T47D (cell line): Measurements from ENCODE around the gene CALY.

Source experiments
- DNase-seq, 2 experiments: peaks; one replicate each; pipeline versions ENCODE4 v3.0.0 to v3.0.0-alpha.2; 2011 to 2012; ENCODE audit warnings: low read depth in 1 of 2, low spot score in 1 of 2
- JUND ChIP-seq: IDR thresholded peaks from 2 replicates; pipeline ENCODE4 v1.6.1; 2012; ENCODE audit warnings: low read depth
- in situ Hi-C: cut with HindIII; loops from 2 replicates; pipeline ENCODE4 v1.10.0; 2016; ENCODE audit warnings: low sequenced_read_pairs, low pct_unique_long_range_greater_than_20kb

The CALY gene

GRCh38 chr10:133361773-133362441, 25.2 kb upstream of the CALY start:
- in situ Hi-C loops = no loop called here
- DNase-seq = no peak
- no peak for TF ChIP-seq JUND

DNA sequence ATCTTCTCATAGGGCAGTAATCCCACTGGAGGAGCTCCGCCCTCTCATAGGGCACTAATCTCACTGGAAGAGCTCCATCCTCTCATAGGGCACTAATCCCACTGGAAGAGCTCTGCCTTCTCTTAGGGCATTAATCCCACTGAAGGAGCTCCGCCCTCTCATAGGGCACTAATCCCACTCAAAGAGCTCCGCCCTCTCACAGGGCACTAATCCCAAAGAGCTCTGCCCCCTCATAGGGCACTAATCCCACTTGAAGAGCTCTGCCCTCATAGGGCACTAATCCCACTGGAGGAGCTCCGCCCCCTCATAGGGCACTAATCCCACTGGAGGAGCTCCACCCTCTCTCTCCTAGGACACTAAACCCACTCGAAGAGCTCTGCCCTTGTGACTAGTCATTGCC, 24.5 kb upstream of the CALY start:
- TF ChIP-seq JUND = no peak
- in situ Hi-C loops = no loop called here
- no peak for DNase-seq

- TF ChIP-seq JUND = no peak
- DNase-seq = no peak
- in situ Hi-C loops = no loop called here
Observed at GRCh38 chr10:133359972-133360610, 23.4 kb upstream of the CALY start.

DNA sequence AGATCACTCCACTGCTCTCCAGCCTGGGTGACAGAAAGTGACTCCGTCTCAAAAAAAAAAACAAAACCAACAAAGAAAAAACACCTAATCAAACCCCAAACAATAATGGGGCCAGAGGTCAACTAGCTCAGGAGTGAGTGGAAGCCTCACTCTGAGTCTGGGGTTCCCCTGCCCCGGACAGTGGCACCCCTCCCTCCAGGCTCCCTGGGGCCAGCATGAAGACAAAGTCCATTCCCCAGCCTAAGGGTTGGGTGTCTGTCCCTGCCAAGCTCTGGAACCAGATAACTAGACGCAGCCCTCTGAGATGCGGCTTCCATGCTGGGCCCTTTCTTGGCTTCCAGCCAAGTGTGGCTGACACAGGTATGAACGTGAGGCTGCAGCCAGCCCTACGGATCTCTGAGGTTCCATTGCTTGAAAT, 22.9 kb upstream of the CALY start:
- no peak for TF ChIP-seq JUND
- in situ Hi-C loops = no loop called here
- DNase-seq = peak in 1 of 2 experiments; percentile 31

GRCh38 chr10:133358925-133359310, 22.2 kb upstream of the CALY start:
- no peak for DNase-seq
- no peak for TF ChIP-seq JUND
- in situ Hi-C loops = no loop called here

DNA sequence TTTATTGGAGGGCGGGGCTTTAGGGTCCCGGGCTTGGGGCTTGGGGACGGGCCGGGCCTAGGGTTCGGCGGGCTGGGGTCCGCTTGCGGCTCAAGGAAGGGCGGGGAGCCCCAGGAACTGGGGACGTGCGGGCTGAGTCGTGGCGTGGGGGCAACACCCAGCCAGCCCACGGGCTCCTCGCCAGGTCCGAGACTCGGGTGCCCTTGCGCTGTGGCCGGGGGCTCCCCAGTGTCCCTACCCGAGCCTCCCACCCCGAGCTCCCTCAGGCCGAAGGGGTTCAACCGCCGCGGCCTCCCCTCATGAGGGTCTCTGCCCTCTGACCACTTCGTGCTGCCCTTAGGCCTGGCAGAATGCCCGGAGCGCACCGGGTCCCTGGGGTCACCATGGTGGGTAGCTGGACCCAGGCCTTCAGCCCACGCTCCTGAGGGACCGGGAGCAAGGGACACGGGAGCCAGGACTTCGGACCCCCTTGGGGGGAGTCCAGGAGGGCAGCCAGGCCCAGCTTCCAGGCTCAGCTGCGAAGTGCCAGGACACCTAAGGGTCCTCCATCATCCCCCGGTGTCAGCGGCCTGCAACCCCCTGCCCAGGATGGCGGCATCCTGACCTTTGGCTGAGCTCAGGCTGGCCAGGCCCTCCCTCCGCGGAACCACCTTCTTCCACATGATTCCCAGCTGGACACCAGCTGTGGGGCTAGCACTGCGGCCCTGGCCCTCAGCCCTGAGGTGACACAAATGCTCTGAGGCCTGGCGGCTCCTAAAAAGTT, 21.6 kb upstream of the CALY start:
- TF ChIP-seq JUND = no peak
- DNase-seq = no peak
- in situ Hi-C loops = no loop called here

DNA sequence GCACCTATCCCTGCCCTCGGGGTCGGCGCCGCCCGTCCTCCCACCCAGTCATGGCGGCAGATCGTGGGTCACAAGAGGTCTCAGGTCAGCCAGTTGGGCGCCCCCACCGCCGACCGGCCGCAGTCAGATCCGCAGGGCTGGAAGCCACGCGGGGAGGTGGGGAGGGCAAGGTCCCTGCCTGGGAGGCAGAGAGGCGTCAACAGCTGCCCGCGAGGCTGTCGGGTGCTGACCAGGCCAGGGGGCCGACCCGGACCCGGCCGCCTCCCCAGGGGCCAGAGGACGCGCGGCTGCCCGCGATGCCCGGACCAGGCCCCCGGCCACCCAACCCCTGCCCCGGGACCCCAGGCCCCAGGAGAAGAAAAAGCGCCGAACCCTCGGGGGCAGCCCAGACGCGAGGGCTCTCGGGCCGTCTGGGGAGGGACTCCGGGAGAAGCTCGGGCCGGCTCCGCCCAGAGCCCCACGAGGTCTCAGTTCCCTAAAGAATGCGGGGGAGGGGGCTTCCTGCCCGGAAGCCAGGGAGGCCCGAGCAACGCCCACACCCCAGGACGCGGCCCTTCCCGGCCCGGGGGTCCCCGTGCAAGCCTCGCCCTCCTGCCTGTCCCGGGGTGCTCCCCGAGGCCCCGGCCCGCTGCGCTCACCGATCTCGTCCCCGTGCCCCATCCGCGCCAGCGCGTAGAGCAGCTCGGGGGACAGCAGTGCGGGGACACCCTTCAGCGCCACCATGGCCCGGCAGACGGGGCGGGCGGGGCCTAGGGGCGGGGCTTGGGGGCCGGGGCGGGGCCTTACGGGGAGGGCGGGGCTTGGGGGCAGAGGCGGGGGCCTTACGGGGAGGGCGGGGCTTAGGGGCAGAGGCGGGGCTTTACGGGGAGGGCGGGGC, 20.8 kb upstream of the CALY start, which contains the start of gene FUOM:
Gene FUOM, minus strand, starts transcription at position 735 of the 877 bp plus-strand sequence. Its CDS starts 12 bp downstream, at position 723.
- in situ Hi-C loops = no loop called here
- DNase-seq = peak in 1 of 2 experiments; percentile 20
- no peak for TF ChIP-seq JUND

DNA sequence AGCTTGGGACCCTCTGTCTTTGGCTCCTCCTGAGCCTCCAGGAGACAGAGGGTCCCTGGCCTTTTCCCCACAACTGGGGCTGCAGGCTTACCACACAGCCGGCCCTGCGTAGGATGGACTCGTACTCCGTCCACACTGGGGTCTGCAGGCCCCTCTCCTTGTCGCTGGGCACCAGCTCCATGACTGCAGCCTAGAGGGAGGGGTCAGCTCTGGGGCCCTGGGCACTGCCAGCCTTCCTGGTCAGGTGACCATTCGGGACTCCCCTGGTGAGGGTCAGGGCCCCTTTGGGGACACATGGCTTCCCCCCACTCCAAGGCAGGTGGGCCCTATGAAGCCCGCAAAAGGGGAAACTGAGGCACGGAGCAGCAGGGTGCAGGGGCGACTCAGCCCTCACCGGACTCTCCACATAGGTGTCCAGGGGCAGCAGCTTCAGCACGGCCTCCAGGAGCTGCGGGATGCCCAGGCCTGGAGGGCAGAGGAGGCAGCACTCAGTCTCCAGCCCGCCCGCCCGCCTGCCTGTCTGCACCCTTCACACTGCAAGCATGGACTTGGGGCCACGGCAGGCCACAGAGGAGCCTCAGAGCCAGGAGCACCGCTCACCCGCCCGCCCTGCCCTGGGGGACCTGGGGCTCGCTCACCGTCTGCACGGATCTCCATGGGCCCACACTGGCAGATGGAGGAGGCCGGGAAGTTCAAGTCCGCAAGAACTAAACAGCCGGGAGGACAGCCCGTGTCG, 20.0 kb upstream of the CALY start:
- no peak for DNase-seq
- TF ChIP-seq JUND = no peak
- in situ Hi-C loops = no loop called here

- DNase-seq = no peak
- no peak for TF ChIP-seq JUND
- in situ Hi-C loops = no loop called here
Observed at GRCh38 chr10:133355991-133356390, 19.3 kb upstream of the CALY start.

DNA sequence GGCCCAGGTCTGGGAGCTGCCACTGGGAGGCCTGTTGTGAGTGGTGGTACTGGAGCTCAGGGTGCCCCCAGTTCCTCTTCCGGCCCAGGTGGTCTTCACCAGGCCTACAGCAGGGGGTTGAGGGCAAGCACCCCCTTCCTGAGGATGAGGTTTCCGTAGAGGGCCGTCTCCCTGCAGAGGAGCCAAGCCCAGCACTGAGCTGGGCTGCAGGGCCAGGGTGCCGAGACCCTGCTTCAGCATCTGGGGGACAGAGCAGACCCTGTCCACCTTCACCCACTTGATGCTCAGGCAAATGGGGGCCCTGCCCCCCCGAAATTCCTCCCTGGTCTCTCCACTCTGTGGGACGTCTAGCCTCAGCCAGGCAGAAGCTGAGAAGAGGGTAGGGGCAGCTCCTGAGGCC, 18.6 kb upstream of the CALY start:
- in situ Hi-C loops = no loop called here
- TF ChIP-seq JUND = no peak
- DNase-seq = no peak

GRCh38 chr10:133354672-133355240, 18.1 kb upstream of the CALY start:
- no peak for TF ChIP-seq JUND
- in situ Hi-C loops = no loop called here
- DNase-seq = no peak
